ENCODE measurements around the gene OXSM.

Gene OXSM

GRCh38 chr3:25820816-25821486 is 31.1 kb downstream of the OXSM start:
- no peak overlapping the region for H3K4me3 ChIP-seq (ENCODE audit: low read length)
- TF ChIP-seq ZNF274 (IDR thresholded peaks at IDR 0.05; ENCODE audit: low read depth, low read length), result no peak

GRCh38 chr3:25821746-25822573 is 32.1 kb downstream of the OXSM start:
- TF ChIP-seq ZNF274 (IDR thresholded peaks at IDR 0.05; ENCODE audit: low read depth, low read length), result no peak
- no peak overlapping the region for H3K4me3 ChIP-seq (ENCODE audit: low read length)

GRCh38 chr3:25823314-25823713 is 33.4 kb downstream of the OXSM start:
- TF ChIP-seq ZNF274 (IDR thresholded peaks at IDR 0.05; ENCODE audit: low read depth, low read length), result no peak
- H3K4me3 ChIP-seq (ENCODE audit: low read length), result no peak overlapping the region

DNA sequence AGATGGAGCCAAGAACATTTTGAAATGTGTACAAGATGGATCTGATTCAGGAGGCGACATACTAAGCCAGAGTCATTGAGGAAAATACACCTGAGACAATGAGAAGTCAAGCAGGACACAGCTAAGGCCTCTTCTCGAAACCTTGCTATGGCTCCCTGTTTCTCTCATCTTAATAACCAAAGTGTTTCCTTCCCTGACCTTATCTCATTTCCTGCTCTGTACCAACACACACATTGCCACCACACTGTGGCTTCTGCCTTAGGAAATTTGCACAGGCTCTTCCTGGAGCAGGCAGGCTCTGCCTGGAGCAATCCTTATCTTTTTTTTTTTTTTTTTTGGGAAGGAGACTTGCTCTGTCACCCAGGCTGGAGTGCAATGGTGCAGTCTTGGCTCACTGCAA is 36.6 kb downstream of the OXSM start:
- no peak overlapping the region for H3K4me3 ChIP-seq (ENCODE audit: low read length)
- no peak for TF ChIP-seq ZNF274 (IDR thresholded peaks at IDR 0.05; ENCODE audit: low read depth, low read length)

DNA sequence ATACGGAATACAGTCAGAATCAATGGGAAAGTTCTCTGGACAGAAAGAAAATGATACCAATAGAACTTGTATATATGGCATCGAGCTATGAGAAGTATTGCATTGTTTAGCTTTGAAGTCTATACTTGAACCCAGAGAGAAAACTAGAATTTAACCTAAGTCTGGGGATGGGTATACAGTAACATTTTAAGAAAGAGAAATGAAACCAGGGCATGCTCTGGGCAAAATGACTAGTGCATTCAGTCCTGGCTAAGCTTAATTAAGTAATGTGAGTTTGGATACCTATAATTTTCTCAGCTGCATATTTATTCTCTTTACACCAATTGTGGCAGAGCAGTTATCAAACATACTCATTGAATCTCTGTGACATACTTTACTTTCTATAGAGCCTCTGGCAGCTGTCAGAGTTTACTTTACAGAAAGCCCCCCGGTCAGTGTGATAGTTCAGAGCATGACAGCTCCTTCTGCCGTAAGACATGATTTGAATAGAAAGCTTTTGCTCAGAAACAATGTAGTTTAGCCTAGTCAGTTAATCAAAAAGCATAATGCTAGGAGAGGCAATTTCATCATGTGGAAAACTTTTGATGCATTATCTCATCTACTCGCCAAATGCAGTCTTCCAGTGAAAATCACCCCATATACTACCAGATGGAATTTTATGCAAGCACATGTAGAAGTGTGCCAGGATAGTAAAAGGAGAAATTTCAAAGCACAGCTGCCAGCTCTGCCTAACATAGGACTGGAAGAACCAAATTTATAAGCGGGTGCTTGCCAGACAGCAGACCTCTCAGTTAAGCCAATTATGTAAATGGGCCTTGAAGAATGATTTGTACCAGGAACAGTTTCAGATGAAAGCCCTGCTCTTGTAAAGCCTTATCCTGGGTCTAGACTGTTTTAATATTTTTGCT is 40.7 kb downstream of the OXSM start:
- no peak for TF ChIP-seq ZNF274 (IDR thresholded peaks at IDR 0.05; ENCODE audit: low read depth, low read length)
- H3K4me3 ChIP-seq (ENCODE audit: low read length), result no peak overlapping the region

DNA sequence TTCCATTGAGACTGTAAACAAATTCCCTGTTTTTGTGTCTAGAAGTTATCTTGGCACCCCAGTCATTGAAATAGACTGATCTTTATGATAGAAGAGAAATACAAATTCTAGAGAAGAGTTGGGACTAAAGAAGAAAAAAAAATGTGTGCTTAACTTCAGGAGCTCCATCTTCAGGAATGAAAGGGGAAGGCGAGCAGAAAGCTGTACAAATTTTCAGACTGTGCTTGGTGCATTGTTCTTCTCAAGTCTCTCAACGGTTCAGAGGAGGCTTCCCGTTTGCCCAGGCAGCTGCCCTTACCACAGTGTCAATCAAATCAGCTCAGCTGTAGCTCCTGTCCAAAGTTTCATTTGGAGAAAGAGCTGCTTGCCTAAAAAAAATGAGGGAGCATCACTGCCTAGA is 41.7 kb downstream of the OXSM start:
- H3K4me3 ChIP-seq (ENCODE audit: low read length), result no peak overlapping the region
- no peak for TF ChIP-seq ZNF274 (IDR thresholded peaks at IDR 0.05; ENCODE audit: low read depth, low read length)

- no peak for TF ChIP-seq ZNF274 (IDR thresholded peaks at IDR 0.05; ENCODE audit: low read depth, low read length)
- no peak overlapping the region for H3K4me3 ChIP-seq (ENCODE audit: low read length)
These were observed 44.5 kb downstream of the OXSM start for GRCh38 chr3:25834346-25834745.

DNA sequence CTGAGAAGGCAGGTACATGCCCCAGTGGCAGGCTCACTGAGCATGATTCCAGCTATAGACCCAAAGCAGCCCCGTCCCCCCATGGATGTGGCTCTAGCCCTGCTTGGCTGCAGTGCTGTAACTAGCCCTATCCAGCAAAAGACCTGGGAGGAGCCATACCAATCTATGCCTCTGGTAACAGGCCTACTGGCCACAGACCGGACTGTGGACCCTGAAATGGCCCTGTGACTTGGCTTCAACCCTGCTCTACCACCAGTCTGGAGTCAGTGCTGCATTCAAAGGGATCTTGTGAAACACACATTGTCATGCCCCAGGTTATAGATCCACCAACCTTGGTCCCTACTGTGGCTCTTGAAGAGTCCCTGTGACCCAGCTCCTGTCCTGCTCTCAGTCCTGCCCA is 46.7 kb downstream of the OXSM start:
- no peak overlapping the region for H3K4me3 ChIP-seq (ENCODE audit: low read length)
- TF ChIP-seq ZNF274 (IDR thresholded peaks at IDR 0.05; ENCODE audit: low read depth, low read length), result no peak

- no peak for TF ChIP-seq ZNF274 (IDR thresholded peaks at IDR 0.05; ENCODE audit: low read depth, low read length)
- H3K4me3 ChIP-seq (ENCODE audit: low read length), result no peak overlapping the region
These were observed 47.1 kb downstream of the OXSM start for GRCh38 chr3:25837038-25837437.

- H3K4me3 ChIP-seq (ENCODE audit: low read length), result no peak overlapping the region
- no peak for TF ChIP-seq ZNF274 (IDR thresholded peaks at IDR 0.05; ENCODE audit: low read depth, low read length)
These were observed 50.2 kb downstream of the OXSM start for GRCh38 chr3:25840099-25840498.

- no peak for TF ChIP-seq ZNF274 (IDR thresholded peaks at IDR 0.05; ENCODE audit: low read depth, low read length)
- H3K4me3 ChIP-seq (ENCODE audit: low read length), result no peak overlapping the region
These were observed 53.4 kb downstream of the OXSM start for GRCh38 chr3:25843332-25843731.

Data from GM08714 (cell line).